Thymus (tissue), 11 donors: ENCODE results near the gene EML5. TPM values are rescaled to one million over a fixed set of nuclear protein-coding genes. Genes with fewer than 3 reads are reported as not detected.
A peak's percentile ranks its signal among the peaks of the same experiment; 100 is the strongest.

ENCODE experiments used
- DNase-seq, 9 donors: peaks; one replicate each; pipeline ENCODE4 v3.0.0-alpha.2; 2013; ENCODE audit warnings: low spot score in 9 of 9, low read depth in 6 of 9, missing footprints in 1 of 9
- H3K27ac ChIP-seq, 2 donors: one replicate each; pipeline ENCODE4 v1.5.1; 2013; ENCODE audit warnings: control low read depth in 1 of 2, low read depth in 1 of 2, low read length in 1 of 2, mild to moderate bottlenecking in 1 of 2, moderate library complexity in 1 of 2
- H3K27me3 ChIP-seq, 2 donors: one replicate each; pipeline ENCODE4 v1.5.1; 2013; ENCODE audit warnings: low read length in 1 of 2; ENCODE audit not compliant: control insufficient read depth in 2 of 2, insufficient read depth in 1 of 2
- H3K36me3 ChIP-seq, 2 donors: one replicate each; pipeline ENCODE4 v1.5.1; 2013; ENCODE audit warnings: low read length in 1 of 2, mild to moderate bottlenecking in 1 of 2, moderate library complexity in 1 of 2; ENCODE audit not compliant: control insufficient read depth in 2 of 2, insufficient read depth in 2 of 2
- H3K4me1 ChIP-seq, 2 donors: one replicate each; pipeline ENCODE4 v1.5.1; 2013; ENCODE audit warnings: low read length in 2 of 2; ENCODE audit not compliant: control insufficient read depth in 2 of 2, insufficient read depth in 2 of 2
- H3K4me3 ChIP-seq, 2 donors: one replicate each; pipeline ENCODE4 v1.5.1; 2013; ENCODE audit warnings: low read length in 2 of 2, control low read depth in 1 of 2, mild to moderate bottlenecking in 1 of 2
- H3K9me3 ChIP-seq, 2 donors: one replicate each; pipeline ENCODE4 v1.5.1; 2013; ENCODE audit warnings: low read length in 1 of 2, mild to moderate bottlenecking in 1 of 2; ENCODE audit not compliant: control insufficient read depth in 2 of 2, insufficient read depth in 1 of 2
- WGBS: extraction: QIAGEN DNeasy Blood & Tissue Kit; methylation state at CpG from one replicate; pipeline ENCODE4 v1.1.7; 2013; 5-methylcytosine and 5-hydroxymethylcytosine counted together
- polyA plus RNA-seq: library from polyadenylated mRNA; stranded (reverse); fragments of 200-250 nt; gene quantifications from one replicate; pipeline ENCODE4 v1.2.3, GENCODE V29; 2013
- total RNA-seq: library from RNA; stranded (reverse); fragments of 120-200 nt; gene quantifications from one replicate; pipeline ENCODE4 v1.2.4, GENCODE V29; 2013
- donor health status: healthy.

The EML5 gene
- total and polyA plus RNA-seq, 2 donors = 0.57 to 1.2 TPM

- Histone ChIP-seq H3K4me1 (no peaks in the 10 kb centered on the region), H3K4me3 (no peak overlapping the region), H3K27ac (no peak overlapping the region), H3K36me3 (peaks cover 10 to 21% of the 10 kb centered on the region in 2 donors), H3K27me3 (no peaks in the 10 kb centered on the region), H3K9me3 (no peaks in the 10 kb centered on the region)
- WGBS = 89% methylated on average over 1 of the region's 1 CpG
- DNase-seq = no peak
Observed at GRCh38 chr14:88592031-88592430, 200.7 kb downstream of the EML5 start.

GRCh38 chr14:88590173-88590572 lies 202.6 kb downstream of the EML5 start:
- DNase-seq = no peak
- H3K27ac ChIP-seq = no peak overlapping the region
- peaks cover 7 to 21% of the 10 kb centered on the region in 2 donors for H3K36me3 ChIP-seq
- H3K4me3 ChIP-seq = no peak overlapping the region
- H3K27me3 ChIP-seq = no peaks in the 10 kb centered on the region
- no peaks in the 10 kb centered on the region for H3K4me1 ChIP-seq
- no peaks in the 10 kb centered on the region for H3K9me3 ChIP-seq
- 98% methylated on average over 4 of the region's 4 CpGs for WGBS

GRCh38 chr14:88588081-88588480 lies 204.7 kb downstream of the EML5 start:
- Histone ChIP-seq H3K36me3 (peaks cover 10 to 18% of the 10 kb centered on the region in 2 donors), H3K4me1 (no peaks in the 10 kb centered on the region), H3K4me3 (no peak overlapping the region), H3K27ac (no peak overlapping the region), H3K27me3 (no peaks in the 10 kb centered on the region), H3K9me3 (no peaks in the 10 kb centered on the region)
- WGBS = 99% methylated on average over 5 of the region's 5 CpGs
- no peak for DNase-seq

GRCh38 chr14:88584451-88584850 lies 208.3 kb downstream of the EML5 start:
- H3K27ac ChIP-seq = no peak overlapping the region
- 98% methylated on average over 3 of the region's 3 CpGs for WGBS
- H3K27me3 ChIP-seq = no peaks in the 10 kb centered on the region
- no peak overlapping the region for H3K4me3 ChIP-seq
- no peaks in the 10 kb centered on the region for H3K4me1 ChIP-seq
- no peak for DNase-seq
- H3K36me3 ChIP-seq = peaks cover 8 to 27% of the 10 kb centered on the region in 2 donors
- H3K9me3 ChIP-seq = no peaks in the 10 kb centered on the region

- Histone ChIP-seq H3K9me3 (no peaks in the 10 kb centered on the region), H3K4me3 (no peak overlapping the region), H3K4me1 (no peaks in the 10 kb centered on the region), H3K27ac (no peak overlapping the region), H3K36me3 (peaks cover 34 to 74% of the 10 kb centered on the region in 2 donors), H3K27me3 (no peaks in the 10 kb centered on the region)
- 97% methylated on average over 5 of the region's 5 CpGs for WGBS
- DNase-seq = no peak
Observed at GRCh38 chr14:88576222-88576621, 216.5 kb downstream of the EML5 start.

GRCh38 chr14:88572117-88572516 lies 220.6 kb downstream of the EML5 start:
- Histone ChIP-seq H3K4me3 (no peak overlapping the region), H3K36me3 (peaks cover 27 to 69% of the 10 kb centered on the region in 2 donors), H3K9me3 (no peaks in the 10 kb centered on the region), H3K27me3 (no peaks in the 10 kb centered on the region), H3K4me1 (no peaks in the 10 kb centered on the region), H3K27ac (no peak overlapping the region)
- no peak for DNase-seq
- WGBS = 96% methylated on average over 4 of the region's 4 CpGs

GRCh38 chr14:88568196-88568595 lies 224.6 kb downstream of the EML5 start:
- no peaks in the 10 kb centered on the region for H3K9me3 ChIP-seq
- peaks cover 14 to 40% of the 10 kb centered on the region in 2 donors for H3K36me3 ChIP-seq
- peaks cover 2 to 4% of the 10 kb centered on the region in 2 donors for H3K4me1 ChIP-seq
- no peak overlapping the region for H3K4me3 ChIP-seq
- H3K27ac ChIP-seq = no peak overlapping the region
- no peak for DNase-seq
- H3K27me3 ChIP-seq = no peaks in the 10 kb centered on the region
- 92% methylated on average over 3 of the region's 3 CpGs for WGBS

GRCh38 chr14:88565427-88565826 lies 227.3 kb downstream of the EML5 start:
- Histone ChIP-seq H3K9me3 (no peaks in the 10 kb centered on the region), H3K27me3 (peaks cover 6 to 16% of the 10 kb centered on the region in 2 donors), H3K36me3 (peaks cover 5 to 23% of the 10 kb centered on the region in 2 donors), H3K27ac (no peak overlapping the region), H3K4me3 (no peak overlapping the region), H3K4me1 (peaks cover 4 to 7% of the 10 kb centered on the region in 2 donors)
- WGBS = 97% methylated on average over 5 of the region's 5 CpGs
- DNase-seq = no peak

- Histone ChIP-seq H3K4me1 (peaks cover 4 to 7% of the 10 kb centered on the region in 2 donors), H3K27ac (no peak overlapping the region), H3K27me3 (peaks cover 8 to 21% of the 10 kb centered on the region in 2 donors), H3K4me3 (peak overlapping the region; percentile 81 to 100), H3K9me3 (no peaks in the 10 kb centered on the region), H3K36me3 (peaks cover 5 to 12% of the 10 kb centered on the region in 2 donors)
- no peak for DNase-seq
- 71% methylated on average over 7 of the region's 7 CpGs for WGBS
Observed at GRCh38 chr14:88563845-88564244, 228.9 kb downstream of the EML5 start.
